Upper lobe of right lung (tissue), 1 donor: ENCODE measurements around the gene TMEM106B. TPM values are rescaled to one million over a fixed set of nuclear protein-coding genes. Genes with fewer than 3 reads are reported as not detected.
"Not testable (repeated sequence)": the region's sequence is repeated elsewhere in the genome, so short reads cannot be mapped to it uniquely, and the experiment has no call there.

Source experiments
- ATAC-seq: fragments of 200-7000 bp; cut with Tn5 transposase; one replicate; pipeline ENCODE4 v1.9.1; 2020; ENCODE audit warnings: mild to moderate bottlenecking, moderate library complexity
- DNase-seq: peaks from one replicate; pipeline ENCODE4 v3.0.0-alpha.2; 2020
- H3K27ac ChIP-seq: fragments of 200-600 bp; one replicate; pipeline ENCODE4 v1.8.0; 2022
- H3K27me3 ChIP-seq: fragments of 200-600 bp; one replicate; pipeline ENCODE4 v1.8.0; 2022; ENCODE audit warnings: mild to moderate bottlenecking
- H3K36me3 ChIP-seq: fragments of 200-600 bp; one replicate; pipeline ENCODE4 v1.8.0; 2022
- H3K4me1 ChIP-seq: fragments of 200-600 bp; one replicate; pipeline ENCODE4 v1.8.0; 2022
- H3K4me3 ChIP-seq: fragments of 200-600 bp; one replicate; pipeline ENCODE4 v1.8.0; 2022; ENCODE audit warnings: mild to moderate bottlenecking
- H3K9me3 ChIP-seq: fragments of 200-600 bp; one replicate; pipeline ENCODE4 v1.8.0; 2022
- intact Hi-C: fragments of 100-400 bp; cut with DNase I; formaldehyde crosslinking; loops from one replicate; pipeline ENCODE4 v1.11.0; 2022
- long read RNA-seq: library from polyadenylated mRNA; unstranded; transcript quantifications from one replicate; pipeline ENCODE4 v2.0.0, GENCODE V29; 2021
- total RNA-seq: library from RNA; stranded (reverse); fragmentation: NEBNext Ultra II Directional; extraction: Animal tissue kit (Norgen Biotek cat#: 25700); gene quantifications from one replicate; pipeline ENCODE4 v1.2.1, GENCODE V29; 2021
- TF ChIP-seq, protein P1 (sequence below): fragments of 200-600 bp; IDR thresholded peaks from one replicate; pipeline ENCODE4 v1.8.0; 2022; ENCODE audit warnings: antibody characterized with exemption
- donor health status: DM: no; HTN: yes; CAD: no; lungs with severe emphysema.

TMEM106B gene
- total RNA-seq: 37.5 TPM
- long read RNA-seq, transcript TMEM106B-202 (8 exons, 2,126 nt): major isoform, 34 of 48 reads
- long read RNA-seq, partial matches to known transcripts: 3 of 48 reads
- long read RNA-seq, other reads (novel, unspliced or antisense): 11 of 48 reads

DNA sequence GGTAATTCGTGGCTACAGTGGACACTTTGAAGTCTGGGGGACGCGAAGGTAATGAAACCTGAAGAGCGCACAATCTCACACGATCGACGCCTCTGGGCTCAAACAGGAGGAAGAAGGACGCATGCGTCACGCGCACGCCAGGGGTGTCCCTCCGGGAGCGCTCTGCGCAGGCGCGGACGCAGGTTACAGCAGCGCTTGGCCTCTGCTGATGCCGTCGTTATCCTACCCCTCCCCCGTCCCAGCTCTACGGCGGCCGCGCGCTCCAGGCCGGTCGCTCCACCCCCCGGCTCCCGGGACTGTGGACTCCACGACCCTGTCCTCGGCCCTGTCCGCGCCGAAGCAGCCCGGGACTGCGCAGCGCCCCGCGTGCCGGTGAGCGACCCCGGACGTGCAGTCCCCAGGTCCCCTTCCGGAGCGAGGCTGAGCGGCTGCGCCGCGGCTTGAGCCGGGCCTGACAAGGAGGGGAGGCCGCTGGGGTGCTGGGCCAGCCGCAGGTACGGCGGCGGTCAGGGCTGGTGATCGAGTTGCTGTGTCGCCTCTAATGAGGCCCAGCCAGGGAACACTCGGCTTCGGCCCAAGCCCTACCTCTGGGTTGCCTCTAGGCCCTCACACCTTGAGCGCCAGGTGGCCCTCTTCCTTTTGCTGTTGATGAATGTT is at the start of gene TMEM106B:
Gene TMEM106B (plus strand): TSS at position 241 of the 657 bp plus-strand sequence. CDS start 3,517 bp downstream, outside the sequence.
- TF ChIP-seq, protein P1, sequence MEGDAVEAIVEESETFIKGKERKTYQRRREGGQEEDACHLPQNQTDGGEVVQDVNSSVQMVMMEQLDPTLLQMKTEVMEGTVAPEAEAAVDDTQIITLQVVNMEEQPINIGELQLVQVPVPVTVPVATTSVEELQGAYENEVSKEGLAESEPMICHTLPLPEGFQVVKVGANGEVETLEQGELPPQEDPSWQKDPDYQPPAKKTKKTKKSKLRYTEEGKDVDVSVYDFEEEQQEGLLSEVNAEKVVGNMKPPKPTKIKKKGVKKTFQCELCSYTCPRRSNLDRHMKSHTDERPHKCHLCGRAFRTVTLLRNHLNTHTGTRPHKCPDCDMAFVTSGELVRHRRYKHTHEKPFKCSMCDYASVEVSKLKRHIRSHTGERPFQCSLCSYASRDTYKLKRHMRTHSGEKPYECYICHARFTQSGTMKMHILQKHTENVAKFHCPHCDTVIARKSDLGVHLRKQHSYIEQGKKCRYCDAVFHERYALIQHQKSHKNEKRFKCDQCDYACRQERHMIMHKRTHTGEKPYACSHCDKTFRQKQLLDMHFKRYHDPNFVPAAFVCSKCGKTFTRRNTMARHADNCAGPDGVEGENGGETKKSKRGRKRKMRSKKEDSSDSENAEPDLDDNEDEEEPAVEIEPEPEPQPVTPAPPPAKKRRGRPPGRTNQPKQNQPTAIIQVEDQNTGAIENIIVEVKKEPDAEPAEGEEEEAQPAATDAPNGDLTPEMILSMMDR: no peak
- peak; percentile 98 for ATAC-seq

DNA sequence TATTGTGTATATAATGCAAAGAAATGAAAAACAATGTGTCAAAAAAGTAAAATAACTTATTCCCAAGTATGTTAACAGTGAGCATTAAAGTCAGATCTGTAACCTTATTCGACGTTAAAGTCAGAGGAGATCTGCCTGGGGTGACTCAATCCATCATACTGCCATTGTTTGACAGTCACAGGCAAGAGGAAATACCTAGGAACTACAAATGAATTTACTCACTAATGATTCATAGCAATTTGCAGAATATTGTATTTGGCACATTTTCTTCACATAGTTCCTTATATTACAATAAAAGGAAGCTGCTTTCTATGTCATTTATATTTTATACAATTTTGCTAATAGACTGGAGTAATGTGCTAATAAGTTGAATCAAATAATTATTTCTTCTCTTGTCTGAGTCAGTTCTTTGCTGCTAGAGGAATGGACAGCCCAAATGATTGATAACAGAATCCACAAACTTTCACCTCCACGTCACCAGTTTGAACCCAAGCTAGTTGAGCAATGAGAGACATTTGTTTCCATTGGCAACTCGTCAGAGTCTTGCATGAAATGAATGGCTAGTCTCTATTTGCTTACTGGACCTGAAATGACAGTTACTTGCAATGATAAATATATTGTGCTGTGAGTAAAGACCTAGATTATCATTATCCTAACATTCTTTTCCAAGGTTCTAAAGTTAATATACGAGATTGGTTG is 48.5 kb upstream of the TMEM106B start:
- H3K27me3 ChIP-seq: no peaks in the 10 kb centered on the region
- no peak overlapping the region for H3K4me3 ChIP-seq
- no peak for ATAC-seq
- intact Hi-C loops: no loop called here
- TF ChIP-seq, protein P1: no peak
- no peaks in the 10 kb centered on the region for H3K9me3 ChIP-seq
- no peaks in the 10 kb centered on the region for H3K36me3 ChIP-seq
- no peaks in the 10 kb centered on the region for H3K4me1 ChIP-seq
- no peak overlapping the region for H3K27ac ChIP-seq
- DNase-seq: no peak

More for the DNA sequence above, at the start of gene TMEM106B:
- Histone ChIP-seq H3K27me3 (no peaks in the 10 kb centered on the region), H3K36me3 (peaks cover 9% of the 10 kb centered on the region), H3K9me3 (no peaks in the 10 kb centered on the region), H3K4me1 (peaks cover 11% of the 10 kb centered on the region), H3K4me3 (peak within 1 kb of the TSS; percentile 77), H3K27ac (peak within 1 kb of the TSS; percentile 95)
- peak; percentile 100 for DNase-seq
- intact Hi-C loops: no loop called here

DNA sequence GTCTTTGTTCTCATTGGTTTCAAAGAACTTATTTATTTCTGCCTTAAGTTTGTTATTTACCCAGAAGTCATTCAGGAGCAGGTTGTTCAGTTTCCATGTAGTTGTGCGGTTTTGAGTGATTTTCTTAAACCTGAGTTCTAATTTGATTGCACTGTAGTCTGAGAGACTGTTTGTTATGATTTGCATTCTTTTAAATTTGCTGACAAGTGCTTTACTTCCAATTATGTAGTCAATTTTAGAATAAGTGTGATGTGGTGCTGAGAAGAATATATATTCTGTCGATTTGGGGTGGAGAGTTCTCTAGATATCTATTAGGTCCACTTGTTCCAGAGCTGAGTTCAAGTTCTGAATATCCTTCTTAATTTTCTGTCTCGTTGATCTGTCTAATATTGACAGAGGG is 43.0 kb upstream of the TMEM106B start:
- DNase-seq, intact Hi-C loops, H3K27ac ChIP-seq, H3K4me3 ChIP-seq, H3K4me1 ChIP-seq, H3K9me3 ChIP-seq, ATAC-seq, H3K27me3 ChIP-seq, H3K36me3 ChIP-seq: not testable (repeated sequence)

DNA sequence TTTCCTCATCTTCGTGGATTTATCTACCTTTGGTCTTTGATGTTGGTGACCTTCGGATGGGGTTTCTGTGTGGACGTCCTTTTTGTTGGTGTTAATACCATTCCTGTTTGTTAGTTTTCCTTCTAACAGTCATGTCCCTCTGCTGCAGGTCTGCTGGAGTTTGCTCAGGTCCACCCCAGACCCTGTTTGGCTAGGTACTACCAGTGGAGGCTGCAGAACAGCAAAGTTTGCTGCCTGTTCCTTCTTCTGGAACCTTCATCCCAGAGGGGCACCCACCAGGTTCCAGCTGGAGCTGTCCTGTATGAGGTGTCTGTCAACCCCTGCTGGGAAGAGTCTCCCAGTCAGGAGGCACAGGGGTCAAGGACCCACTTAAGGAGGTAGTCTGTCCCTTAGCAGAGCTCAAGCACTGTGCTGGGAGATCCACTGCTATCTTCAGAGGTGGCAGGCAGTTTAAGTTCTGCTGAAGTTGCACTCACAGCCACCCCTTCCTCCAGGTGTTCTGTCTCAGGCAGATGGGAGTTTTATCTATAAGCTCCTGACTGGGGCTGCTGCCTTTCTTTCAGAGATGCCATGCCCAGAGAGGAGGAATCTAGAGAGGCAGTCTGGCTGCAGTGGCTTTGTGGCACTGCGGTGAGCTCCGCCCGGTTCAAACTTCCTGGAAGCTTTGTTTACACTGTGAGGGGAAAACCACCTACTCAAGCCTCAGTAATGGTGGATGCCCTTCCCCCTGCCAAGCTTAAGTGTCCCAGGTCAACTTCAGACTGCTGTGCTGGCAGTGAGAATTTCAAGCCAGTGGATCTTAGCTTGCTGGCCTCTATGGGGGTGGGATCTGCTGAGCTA is 40.9 kb upstream of the TMEM106B start:
- peak; percentile 90 for ATAC-seq
- not testable (repeated sequence) for H3K27me3 ChIP-seq

DNA sequence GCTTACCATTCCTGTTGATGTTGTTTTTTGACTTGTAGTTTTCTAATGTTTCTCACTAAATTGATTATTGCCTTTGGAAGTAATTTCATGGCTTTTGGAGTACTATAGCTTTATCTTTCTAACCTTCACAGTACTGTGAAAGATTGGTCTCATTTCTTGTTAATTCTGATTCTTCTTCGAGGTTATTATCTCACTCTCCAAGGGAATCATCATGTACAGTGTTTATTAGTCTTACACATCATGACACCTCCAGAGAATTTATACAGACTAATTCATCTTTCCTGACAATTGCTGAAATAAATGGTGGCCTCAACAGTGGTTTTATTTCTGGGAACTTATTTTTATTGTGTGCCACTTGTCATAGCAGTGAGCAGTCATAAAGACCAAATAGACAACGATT is 37.4 kb upstream of the TMEM106B start:
- DNase-seq: no peak

More for the DNA sequence above, 40.9 kb upstream of the TMEM106B start:
- H3K9me3 ChIP-seq, H3K4me1 ChIP-seq, H3K27ac ChIP-seq, intact Hi-C loops, H3K4me3 ChIP-seq, H3K36me3 ChIP-seq: not testable (repeated sequence)
- peak; percentile 76 for DNase-seq

DNA sequence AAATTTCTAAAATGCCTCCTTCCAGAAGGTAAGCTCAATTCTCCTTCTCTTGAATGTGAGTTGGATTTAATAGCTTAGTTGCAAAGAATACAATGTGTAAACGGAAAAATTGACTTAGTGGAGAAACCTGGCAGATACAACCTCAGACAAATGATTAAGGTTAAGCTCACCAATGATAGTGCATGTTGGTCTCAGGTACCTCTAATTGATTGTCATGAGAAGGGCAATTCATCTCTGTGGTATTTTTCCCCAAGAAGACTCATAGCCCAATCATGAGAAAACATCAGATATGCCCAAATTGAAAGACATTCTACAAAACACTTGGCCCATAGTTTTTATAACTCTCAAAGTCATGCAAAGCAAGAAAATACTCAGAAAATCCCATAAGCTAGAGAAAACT is 36.2 kb upstream of the TMEM106B start:
- H3K27me3 ChIP-seq: no peaks in the 10 kb centered on the region
- no peak overlapping the region for H3K4me3 ChIP-seq
- H3K36me3 ChIP-seq: no peaks in the 10 kb centered on the region
- intact Hi-C loops: no loop called here
- peaks cover 3% of the 10 kb centered on the region for H3K4me1 ChIP-seq
- H3K27ac ChIP-seq: no peak overlapping the region
- no peaks in the 10 kb centered on the region for H3K9me3 ChIP-seq
- TF ChIP-seq, protein P1: no peak
- ATAC-seq (no peak), DNase-seq (no peak)

More for the DNA sequence above, 37.4 kb upstream of the TMEM106B start:
- H3K27ac ChIP-seq: no peak overlapping the region
- no peaks in the 10 kb centered on the region for H3K36me3 ChIP-seq
- TF ChIP-seq, protein P1: no peak
- intact Hi-C loops: no loop called here
- no peak overlapping the region for H3K4me3 ChIP-seq
- no peaks in the 10 kb centered on the region for H3K27me3 ChIP-seq
- ATAC-seq: no peak
- peaks cover 3% of the 10 kb centered on the region for H3K4me1 ChIP-seq
- no peaks in the 10 kb centered on the region for H3K9me3 ChIP-seq
